ENCODE measurements around the gene CAP1.
"Not testable (repeated sequence)": the region's sequence is repeated elsewhere in the genome, so short reads cannot be mapped to it uniquely, and the experiment has no call there.

CAP1 gene

DNA sequence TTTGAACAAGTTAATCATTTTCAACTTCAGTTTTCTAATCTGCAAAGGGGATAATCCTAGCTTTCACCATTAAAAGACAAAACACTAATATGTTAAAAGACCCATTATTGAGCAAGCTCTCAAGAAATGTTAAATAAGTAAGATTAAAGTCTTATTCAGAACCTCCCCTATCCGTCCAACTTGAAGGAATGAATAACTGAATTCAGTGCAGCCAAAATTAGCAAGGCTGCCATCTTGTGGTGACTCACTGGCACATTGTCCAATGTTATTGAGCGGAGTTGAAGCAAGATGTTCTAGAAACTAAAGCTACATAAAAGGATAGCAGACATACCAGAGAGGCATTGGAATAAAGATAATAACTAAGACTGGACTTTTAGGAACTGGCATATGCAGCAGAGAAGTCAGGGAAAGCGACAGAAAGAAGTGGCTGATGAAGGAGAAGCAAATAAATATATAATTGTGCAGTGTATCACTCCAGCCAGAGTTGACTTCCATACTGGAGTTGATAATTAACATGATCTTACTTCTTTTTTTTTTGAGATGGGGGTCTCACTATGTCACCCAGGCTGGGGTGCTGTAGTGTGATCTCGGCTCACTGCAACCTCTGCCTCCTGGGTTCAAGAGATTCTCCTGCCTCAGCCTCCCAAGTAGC is 8.2 kb upstream of the CAP1 start:
- peak; percentile 82 for DNase-seq (ENCODE audit: low read depth)

DNA sequence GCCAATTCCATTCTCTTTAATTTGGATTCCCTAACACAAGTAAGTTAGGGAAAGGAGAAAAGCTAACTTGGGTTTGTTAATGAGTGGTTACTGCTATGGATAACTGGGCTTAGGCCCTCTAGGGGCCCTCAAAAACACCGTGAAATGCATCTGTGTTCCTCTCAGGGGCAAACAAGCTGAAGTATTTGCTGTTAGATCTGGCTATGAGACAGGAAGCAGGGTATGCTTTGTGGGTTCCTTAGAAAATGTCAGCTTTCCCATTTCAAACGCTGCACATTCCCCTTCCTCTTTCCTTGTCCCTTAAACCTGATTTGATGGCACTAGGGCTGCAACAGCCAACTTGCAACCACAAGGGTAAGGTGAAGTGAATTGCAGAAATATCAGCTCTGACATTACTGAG is 5.7 kb upstream of the CAP1 start:
- DNase-seq (ENCODE audit: low read depth) = no peak

DNA sequence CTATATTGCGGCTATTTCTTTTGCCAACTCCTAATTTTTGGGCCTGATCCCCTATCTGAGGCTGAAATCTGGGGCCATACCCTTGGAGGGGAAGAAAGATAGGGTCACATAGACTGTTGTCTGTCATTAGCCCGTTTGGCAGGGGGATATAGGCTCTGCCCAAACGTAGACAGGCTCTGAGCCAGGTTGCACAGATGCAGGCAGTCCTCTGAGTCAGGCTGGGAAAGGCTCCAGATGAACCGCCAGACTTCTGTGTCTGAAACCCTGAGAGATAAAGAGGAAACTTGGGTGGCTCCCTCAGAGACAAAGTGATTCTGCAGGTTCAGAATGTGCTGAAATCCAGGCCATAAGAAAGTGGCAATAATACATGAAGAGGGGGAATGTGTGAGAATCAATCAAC is 4.0 kb upstream of the CAP1 start:
- peak; percentile 85 for DNase-seq (ENCODE audit: low read depth)

- DNase-seq (ENCODE audit: low read depth) = not testable (repeated sequence)
Observed at GRCh38 chr1:40037254-40037653, 3.3 kb upstream of the CAP1 start.

DNA sequence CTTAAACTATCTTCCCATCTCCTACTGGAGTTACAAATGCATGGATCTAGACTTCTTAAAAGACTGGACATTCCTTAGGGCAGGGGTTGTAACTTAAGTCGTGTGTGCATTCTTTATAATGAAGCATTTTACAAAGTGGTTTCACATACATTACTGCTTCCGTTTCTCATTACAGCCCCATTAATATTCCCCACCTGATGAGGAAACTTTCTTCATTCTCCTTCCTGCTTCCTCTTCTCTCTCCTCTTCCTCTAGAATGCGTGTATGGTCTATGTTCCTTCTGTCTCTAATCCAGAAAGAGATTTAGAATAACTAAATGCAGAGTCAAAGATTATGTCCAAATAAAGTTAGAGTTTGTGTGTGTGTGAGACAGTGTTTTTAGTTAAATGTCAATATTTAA is 1.8 kb upstream of the CAP1 start:
- no peak for DNase-seq (ENCODE audit: low read depth)

- DNase-seq (ENCODE audit: low read depth) = peak; percentile 64
Observed at GRCh38 chr1:40039245-40039756, 1.2 kb upstream of the CAP1 start.

GRCh38 chr1:40039757-40040510 is 595 bp upstream of the CAP1 start:
- peak; percentile 91 for DNase-seq (ENCODE audit: low read depth)

DNA sequence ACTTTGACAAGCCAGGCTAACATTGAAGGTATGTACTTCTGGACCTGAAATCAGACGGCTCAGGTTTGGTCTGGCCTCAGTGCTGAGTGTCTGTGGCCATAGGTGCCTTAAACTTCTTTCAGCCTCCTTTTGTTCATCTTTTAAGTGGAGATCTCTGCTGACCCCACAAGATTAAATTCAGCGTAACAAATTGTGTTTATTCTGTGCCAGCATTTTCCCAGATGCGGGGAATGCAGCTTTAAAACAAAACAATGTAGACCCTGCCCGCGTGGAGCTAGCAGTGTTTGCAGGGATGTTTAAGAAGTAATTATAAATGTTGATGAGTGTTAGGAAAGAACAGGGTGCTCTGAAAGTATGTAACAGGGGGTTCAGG is 923 bp downstream of the CAP1 start:
- no peak for DNase-seq (ENCODE audit: low read depth)

GRCh38 chr1:40042341-40042740 is 1.8 kb downstream of the CAP1 start:
- no peak for DNase-seq (ENCODE audit: low read depth)

DNA sequence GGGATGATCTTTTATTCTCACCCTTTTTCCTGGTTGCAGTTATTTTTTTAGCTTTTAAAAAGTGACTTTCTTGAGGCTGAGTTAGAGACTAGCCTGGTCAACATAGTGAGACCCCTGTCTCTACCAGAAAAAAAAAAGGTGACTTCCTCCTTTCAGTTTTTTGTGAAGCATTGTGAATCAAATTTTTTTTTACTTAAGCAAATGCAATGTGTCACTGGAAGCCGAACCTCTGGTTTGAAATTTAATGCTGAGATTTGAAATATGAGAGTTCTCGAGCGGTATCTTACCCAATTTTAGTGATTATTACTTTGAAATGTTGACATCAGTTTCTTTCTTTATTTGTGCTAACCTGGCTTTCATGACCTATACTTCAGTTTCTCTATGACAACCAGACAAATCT is 3.6 kb downstream of the CAP1 start:
- no peak for DNase-seq (ENCODE audit: low read depth)

DNA sequence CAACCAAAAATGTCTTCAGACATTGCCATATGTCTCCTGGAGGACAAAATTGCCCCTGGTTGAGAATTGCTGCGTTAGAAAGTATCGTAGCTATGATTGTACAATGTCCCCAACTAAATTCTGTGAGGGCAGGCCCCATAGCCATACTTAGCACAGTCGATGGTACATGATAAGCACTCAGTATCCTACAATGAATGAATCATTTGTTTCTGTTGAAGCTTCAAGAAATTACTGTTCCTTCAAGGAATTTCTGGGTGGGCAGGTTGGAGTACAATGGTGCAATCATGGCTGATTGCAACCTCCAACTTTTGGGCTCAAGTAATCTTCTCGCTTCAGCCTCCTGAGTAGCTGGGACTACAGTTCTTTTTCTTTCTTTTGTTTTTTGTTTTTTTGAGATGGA is 4.7 kb downstream of the CAP1 start:
- peak; percentile 87 for DNase-seq (ENCODE audit: low read depth)

DNA sequence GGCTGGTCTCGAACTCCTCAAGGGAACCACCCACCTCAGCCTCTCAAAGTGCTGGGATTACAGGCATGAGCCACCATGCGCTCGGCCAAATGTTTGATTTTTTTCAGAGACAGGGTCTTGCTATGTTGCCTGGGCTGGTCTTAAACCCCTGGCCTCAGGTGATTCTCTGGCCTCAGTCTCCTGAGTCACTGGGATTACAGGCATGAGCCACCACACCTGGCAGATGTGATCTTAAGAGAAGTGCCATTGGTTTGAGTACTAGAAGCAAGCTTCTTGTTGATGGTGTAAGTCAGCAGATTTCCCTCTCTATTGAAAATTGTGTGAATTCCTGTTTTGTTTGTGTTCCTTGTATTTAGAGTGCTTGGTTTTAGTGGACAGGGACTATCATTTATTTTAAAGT is 5.2 kb downstream of the CAP1 start:
- DNase-seq (ENCODE audit: low read depth) = no peak

- no peak for DNase-seq (ENCODE audit: low read depth)
Observed at GRCh38 chr1:40047276-40047675, 6.7 kb downstream of the CAP1 start.

- DNase-seq (ENCODE audit: low read depth) = no peak
Observed at GRCh38 chr1:40047769-40048168, 7.2 kb downstream of the CAP1 start.

DNA sequence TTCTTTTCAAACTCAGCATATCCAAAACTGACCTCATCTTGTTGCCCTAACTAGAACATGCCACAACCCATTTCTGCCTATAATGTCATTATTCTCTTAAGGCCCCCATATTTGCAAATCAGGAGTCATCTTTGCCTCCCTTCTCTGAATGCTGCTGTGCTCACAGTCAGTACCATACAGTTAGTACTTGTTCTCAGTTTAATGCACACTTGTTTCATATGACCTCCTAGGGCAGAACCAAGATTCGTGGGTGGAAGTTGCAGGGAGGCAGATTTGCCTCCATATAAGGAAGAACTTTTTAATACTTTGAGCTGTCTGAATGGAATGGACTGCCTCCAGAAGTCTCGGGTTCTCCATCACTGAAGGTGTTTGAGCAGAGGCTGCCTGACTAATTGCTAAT is 9.2 kb downstream of the CAP1 start:
- DNase-seq (ENCODE audit: low read depth) = peak; percentile 31

DNA sequence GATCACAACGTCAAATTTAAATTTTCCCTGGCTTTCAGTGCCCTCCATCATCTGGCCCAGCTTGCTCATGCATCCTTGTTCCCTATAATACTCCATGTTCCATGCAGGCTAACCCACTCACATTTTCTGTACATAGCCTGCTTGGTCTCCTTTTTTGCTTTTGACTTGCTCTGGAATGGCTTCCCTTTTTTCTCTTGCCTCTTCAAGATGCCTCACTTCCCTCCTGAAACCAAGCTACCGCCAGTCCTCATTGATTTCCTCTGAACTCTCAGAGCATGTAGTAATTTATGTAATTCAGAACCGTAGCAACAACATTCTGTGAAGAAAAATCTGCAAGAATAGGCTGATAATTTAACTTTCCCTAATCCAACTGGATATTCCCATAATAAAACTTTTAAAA is 10.3 kb downstream of the CAP1 start:
- no peak for DNase-seq (ENCODE audit: low read depth)

DNA sequence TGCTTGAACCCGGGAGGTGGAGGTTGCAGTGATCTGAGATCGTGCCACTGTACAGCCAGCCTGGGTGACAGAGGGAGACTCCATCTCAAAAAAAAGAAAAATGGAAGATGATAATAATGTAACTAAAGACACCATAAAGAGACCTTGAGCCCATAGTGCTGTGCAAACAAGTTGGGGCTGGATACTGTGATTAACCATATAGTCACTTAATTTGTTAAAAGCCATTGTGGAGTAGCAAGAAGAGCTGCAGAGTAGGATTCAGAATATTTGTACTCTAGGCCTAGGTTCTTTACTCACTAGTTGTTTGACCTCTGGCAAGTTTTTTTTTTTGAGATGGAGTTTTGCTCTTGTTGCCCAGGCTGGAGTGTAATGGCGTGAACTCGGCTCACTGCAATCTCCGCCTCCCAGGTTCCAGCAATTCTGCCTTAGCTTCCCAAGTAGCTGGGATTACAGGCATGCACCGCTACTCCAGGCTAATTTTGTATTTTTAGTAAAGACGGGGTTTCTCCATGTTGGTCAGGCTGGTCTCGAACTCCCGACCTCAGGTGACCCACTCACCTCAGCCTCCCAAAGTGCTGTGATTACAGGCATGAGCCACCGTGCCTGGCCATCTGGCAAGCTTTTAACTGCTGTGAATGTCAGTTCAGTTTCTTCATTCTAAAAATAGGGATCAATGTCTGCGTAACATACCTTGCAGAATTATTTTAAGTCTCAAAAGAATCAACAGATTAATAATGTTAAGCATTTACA is 12.8 kb downstream of the CAP1 start:
- DNase-seq (ENCODE audit: low read depth) = no peak

- no peak for DNase-seq (ENCODE audit: low read depth)
Observed at GRCh38 chr1:40056519-40057309, 16.2 kb downstream of the CAP1 start.

- no peak for DNase-seq (ENCODE audit: low read depth)
Observed at GRCh38 chr1:40057310-40058030, 16.9 kb downstream of the CAP1 start.

DNA sequence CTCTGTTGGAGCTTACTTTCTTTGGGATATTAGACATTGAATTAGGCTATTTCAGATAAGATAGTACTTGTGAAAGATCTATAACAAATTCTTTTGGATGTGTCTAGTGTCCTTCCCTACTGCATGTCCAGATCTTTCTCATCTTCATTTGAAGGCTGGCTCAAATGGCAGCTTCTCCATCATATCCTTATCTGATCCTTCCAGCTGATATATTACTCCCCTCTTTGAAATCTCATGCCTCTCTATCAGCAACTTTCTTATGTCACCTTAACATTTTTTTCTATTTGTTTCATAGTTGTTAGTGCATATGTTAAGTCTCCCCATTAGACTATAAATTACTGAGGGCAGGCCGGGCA is 17.5 kb downstream of the CAP1 start:
- DNase-seq (ENCODE audit: low read depth) = no peak

- DNase-seq (ENCODE audit: low read depth) = peak; percentile 82
Observed at GRCh38 chr1:40058453-40059337, 18.2 kb downstream of the CAP1 start.

All from amniotic epithelial cell (primary cell).